Lower leg skin (tissue), 3 donors: ENCODE measurements around the gene CCNK.

Experiments used
- POLR2A ChIP-seq, 2 donors: fragments of 450-650 bp; IDR thresholded peaks; one replicate each; pipeline ENCODE4 v1.6.1; 2016 to 2017; ENCODE audit warnings: antibody characterized with exemption in 2 of 2, mild to moderate bottlenecking in 1 of 2, moderate library complexity in 1 of 2
- TF ChIP-seq, protein P1 (sequence below), 3 donors: fragments of 450-650 bp; IDR thresholded peaks; one replicate each; pipeline ENCODE4 v1.5.1; 2016; ENCODE audit warnings: antibody characterized with exemption in 3 of 3, mild to moderate bottlenecking in 3 of 3, moderate library complexity in 2 of 3

DNA sequence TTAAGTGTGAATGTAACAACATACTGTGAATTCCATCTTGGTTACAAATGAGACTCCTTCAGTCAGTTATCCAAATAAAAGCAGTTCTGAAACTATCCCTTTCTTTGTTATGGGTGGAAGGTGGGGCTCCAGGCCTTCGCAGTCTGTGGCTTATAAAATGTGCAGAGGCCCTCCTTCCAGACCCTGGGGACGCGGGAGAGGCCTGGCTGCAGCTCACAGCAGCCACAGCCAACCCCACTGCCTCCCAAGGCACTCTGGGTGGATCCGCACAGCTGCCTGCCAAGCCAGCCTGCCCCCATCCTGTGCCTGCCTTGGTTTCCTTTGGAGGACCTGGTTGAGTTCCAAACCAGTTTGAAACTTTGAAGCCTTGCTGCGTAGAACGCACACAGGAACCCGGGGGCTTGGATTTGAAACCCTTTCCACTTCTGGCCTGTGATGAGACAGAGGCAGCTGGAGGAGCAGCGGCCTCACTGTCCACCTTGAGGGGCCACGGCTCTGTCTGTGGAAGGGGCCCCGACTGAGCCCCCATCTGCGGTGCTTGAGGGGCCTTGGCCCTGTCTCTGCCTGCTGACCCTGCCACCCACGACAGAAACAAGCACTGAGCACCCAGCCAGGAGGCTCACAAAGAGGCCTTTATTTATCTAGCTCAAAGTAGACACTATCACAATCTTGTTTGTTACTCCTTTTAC, 30.4 kb downstream of the CCNK start:
- TF ChIP-seq, protein P1, sequence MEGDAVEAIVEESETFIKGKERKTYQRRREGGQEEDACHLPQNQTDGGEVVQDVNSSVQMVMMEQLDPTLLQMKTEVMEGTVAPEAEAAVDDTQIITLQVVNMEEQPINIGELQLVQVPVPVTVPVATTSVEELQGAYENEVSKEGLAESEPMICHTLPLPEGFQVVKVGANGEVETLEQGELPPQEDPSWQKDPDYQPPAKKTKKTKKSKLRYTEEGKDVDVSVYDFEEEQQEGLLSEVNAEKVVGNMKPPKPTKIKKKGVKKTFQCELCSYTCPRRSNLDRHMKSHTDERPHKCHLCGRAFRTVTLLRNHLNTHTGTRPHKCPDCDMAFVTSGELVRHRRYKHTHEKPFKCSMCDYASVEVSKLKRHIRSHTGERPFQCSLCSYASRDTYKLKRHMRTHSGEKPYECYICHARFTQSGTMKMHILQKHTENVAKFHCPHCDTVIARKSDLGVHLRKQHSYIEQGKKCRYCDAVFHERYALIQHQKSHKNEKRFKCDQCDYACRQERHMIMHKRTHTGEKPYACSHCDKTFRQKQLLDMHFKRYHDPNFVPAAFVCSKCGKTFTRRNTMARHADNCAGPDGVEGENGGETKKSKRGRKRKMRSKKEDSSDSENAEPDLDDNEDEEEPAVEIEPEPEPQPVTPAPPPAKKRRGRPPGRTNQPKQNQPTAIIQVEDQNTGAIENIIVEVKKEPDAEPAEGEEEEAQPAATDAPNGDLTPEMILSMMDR (IDR thresholded peaks at IDR 0.05): no peak
- TF ChIP-seq POLR2A (IDR thresholded peaks at IDR 0.05): no peak
